ENCODE measurements around the gene EMP3. TPM values are rescaled to one million over a fixed set of nuclear protein-coding genes. Genes with fewer than 3 reads are reported as not detected.

Gene EMP3
- total and polyA plus RNA-seq, 2 experiments from 2014 or later, result 6.0 to 25.1 TPM

- no peak for TF ChIP-seq ZNF462 (CRISPR knock-in tag; IDR thresholded peaks at IDR 0.05)
These were observed 26.0 kb downstream of the EMP3 start (continued) for GRCh38 chr19:48351341-48351752.

- no peak overlapping the region for H3K4me3 Mint-ChIP-seq
- H3K27me3 Mint-ChIP-seq (ENCODE audit: insufficient read depth, low read depth, poor library complexity), result peaks cover 7% of the 10 kb centered on the region
- H3K27ac Mint-ChIP-seq, result no peak overlapping the region
- TF ChIP-seq ZNF331 (CRISPR knock-in tag; IDR thresholded peaks at IDR 0.05; ENCODE audit: low read depth) (no peak), EZH2phosphoT487 (IDR thresholded peaks at IDR 0.05; ENCODE audit: unreplicated experiment) (no peak), CTCF (conservative IDR thresholded peaks at IDR 0.05; ENCODE audit: low read depth in 2 of 2) (no peak), REST (IDR thresholded peaks at IDR 0.05; ENCODE audit: unreplicated experiment) (no peak), ETS1 (IDR thresholded peaks at IDR 0.05) (no peak)
These were observed 28.3 kb downstream of the EMP3 start for GRCh38 chr19:48353677-48354076.

More at GRCh38 chr19:48353677-48354076, 28.3 kb downstream of the EMP3 start:
- DNase-seq (ENCODE audit: low spot score) (no peak), ATAC-seq (no peak)
- Histone ChIP-seq H3K4me2 (no peak overlapping the region), H3K4me1 (ENCODE audit: insufficient read depth) (no peaks in the 10 kb centered on the region), H2AFZ (no peak overlapping the region), H3K4me3 (no peak overlapping the region), H3F3A (replicated peaks; ENCODE audit: low read depth) (0 out of 2 replicates have a peak, but pooled peaks cover 2% of the 10 kb centered on the region), H3K36me3 (ENCODE audit: insufficient read depth) (no peaks in the 10 kb centered on the region), H3K79me2 (replicated peaks; ENCODE audit: insufficient read depth) (no peaks in the 10 kb centered on the region), H3K27ac (ENCODE audit: low read depth) (no peak overlapping the region), H3K27me3 (ENCODE audit: insufficient read depth) (no peaks in the 10 kb centered on the region), H4K20me1 (replicated peaks; ENCODE audit: insufficient read depth) (peaks cover 4% of the 10 kb centered on the region; the same call in 1 of the 2 replicates), H3K9me2 (ENCODE audit: insufficient read depth) (no peaks in the 10 kb centered on the region)
- Mint-ChIP-seq H3K36me3 (ENCODE audit: low read depth) (peaks cover 3% of the 10 kb centered on the region; the same call in 1 of the 3 replicates), H3K4me1 (peaks cover 4% of the 10 kb centered on the region), H3K9me3 (0 out of 3 replicates have a peak, but pooled peaks cover 3% of the 10 kb centered on the region)

All from GM23338 (cell line).